Activated T-cell treated with anti-CD3 and anti-CD28 coated beads, Interleukin-2, amount 50 U/mL, for 48 hours (primary cell): Measurements from ENCODE around the gene SKA1.
"Not testable (repeated sequence)": the region's sequence is repeated elsewhere in the genome, so short reads cannot be mapped to it uniquely, and the experiment has no call there.

ENCODE experiments used
- DNase-seq, 2 experiments: peaks; one replicate each; pipeline ENCODE4 v3.0.0-alpha.2; 2020

SKA1 gene

DNA sequence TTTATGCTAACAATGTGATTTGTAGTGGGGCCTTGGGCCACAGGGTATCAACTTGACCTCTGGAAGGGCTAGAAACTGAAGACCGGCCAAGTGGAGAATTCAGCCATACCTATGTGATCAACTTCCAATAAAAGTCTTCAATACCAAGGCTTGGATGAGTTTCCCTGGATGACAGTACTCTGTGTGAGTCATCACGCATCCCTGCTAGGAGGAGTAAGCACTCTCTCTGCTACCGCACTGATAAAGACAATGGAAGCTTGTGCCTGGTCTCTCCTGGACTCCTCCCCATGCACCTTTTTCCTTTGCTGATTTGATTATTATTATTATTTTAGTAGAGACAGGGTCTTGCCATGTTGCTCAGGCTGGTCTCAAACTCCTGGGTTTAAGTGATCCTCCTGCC lies 58.1 kb downstream of the SKA1 start:
- DNase-seq = no peak

DNA sequence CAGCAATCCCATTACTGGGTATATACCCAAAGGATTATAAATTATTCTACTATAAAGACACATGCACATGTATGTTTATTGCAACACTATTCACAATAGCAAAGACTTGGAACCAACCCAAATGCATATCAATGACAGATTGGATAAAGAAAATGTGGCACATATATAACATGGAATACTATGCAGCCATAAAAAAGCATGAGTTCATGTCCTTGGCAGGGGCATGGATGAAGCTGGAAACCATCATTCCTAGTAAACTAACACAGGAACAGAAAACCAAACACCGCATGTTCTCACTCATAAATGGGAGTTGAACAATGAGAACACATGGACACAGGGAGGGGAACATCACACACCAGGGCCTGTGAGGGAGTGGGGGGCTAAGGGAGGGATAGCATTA lies 61.9 kb downstream of the SKA1 start:
- DNase-seq = not testable (repeated sequence)

DNA sequence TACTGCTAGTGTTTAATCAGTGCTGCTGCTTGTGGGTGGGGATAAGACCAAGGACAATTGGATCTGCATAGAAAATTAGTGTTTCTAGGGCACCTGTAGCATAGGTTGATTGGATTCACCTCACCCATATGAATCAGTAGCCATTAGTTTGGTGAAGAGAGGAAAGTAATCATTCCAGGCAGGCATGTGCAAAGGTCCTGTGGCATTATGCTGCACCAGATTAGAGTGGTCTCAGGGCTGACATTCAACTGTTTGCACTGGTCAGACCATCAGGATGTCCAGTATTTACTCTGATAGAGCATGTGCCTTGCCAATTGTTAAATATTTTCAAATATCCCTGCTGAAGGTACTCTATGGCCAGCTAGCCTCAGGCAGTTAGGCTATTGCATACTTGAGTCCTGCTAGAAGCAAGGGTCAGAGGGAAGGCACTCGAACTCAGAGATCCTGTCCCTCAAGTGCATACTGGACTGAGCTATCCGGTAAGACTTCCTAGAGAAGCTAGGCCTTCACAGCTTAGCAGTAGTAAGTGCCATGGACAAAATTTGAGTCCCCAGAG lies 64.7 kb downstream of the SKA1 start:
- DNase-seq = no peak

DNA sequence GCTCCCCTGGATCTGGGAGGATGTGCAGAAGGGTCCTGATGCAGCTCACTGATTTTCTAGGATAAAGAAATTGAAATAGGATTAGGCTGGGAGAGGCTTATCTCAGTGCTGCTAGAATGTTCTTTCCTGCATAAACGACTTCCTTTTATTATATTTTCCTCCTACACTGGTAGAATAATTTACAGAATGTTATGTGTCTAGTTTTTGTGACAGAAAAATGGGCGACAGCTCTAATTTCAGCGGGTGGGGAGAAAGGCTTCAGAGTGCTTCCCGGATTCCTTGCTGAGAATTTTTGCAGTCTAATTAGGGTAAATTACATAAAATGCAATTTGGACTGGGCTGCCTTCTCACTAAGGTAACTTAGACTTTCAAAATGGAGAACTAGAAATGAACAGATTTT lies 66.2 kb downstream of the SKA1 start:
- no peak for DNase-seq

DNA sequence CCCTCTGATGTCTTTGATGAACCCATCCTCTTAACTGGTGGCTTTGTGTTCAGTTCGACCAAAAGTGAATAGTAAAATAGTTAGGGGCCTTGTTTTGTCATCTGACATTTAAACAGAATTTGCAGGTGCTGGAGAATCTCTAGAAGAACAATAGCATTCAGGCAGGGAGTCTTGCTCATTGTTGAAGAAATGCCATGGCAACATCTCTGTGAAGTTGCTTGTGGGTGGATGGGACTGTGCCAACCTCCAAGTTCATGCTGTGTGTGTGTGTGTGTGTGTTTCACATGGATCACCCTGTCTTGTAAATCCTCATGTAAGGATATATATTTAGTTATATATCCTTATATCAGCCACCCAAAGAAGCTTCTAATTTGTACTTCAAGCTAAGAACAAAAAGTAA lies 66.7 kb downstream of the SKA1 start:
- DNase-seq = no peak
